Stimulated activated CD4-positive, alpha-beta T cell treated with anti-CD3 and anti-CD28 coated beads, TNF-alpha, amount 100 ng/mL, for 24 hours (primary cell): ENCODE measurements around the gene PACC1.
"Not testable (repeated sequence)": the region's sequence is repeated elsewhere in the genome, so short reads cannot be mapped to it uniquely, and the experiment has no call there.

Experiments
- DNase-seq, 3 experiments: peaks; one replicate each; pipeline ENCODE4 v3.0.0-alpha.2; 2020; ENCODE audit warnings: low read depth in 3 of 3

The PACC1 gene

GRCh38 chr1:212326541-212326940 is 88.1 kb downstream of the PACC1 start:
- no peak for DNase-seq

- no peak for DNase-seq
Observed at GRCh38 chr1:212323066-212323465, 91.6 kb downstream of the PACC1 start.

- DNase-seq, result not testable (repeated sequence)
Observed at GRCh38 chr1:212321031-212321430, 93.7 kb downstream of the PACC1 start.

- no peak for DNase-seq
Observed at GRCh38 chr1:212317916-212318315, 96.8 kb downstream of the PACC1 start.

- no peak for DNase-seq
Observed at GRCh38 chr1:212315907-212316306, 98.8 kb downstream of the PACC1 start.

GRCh38 chr1:212315184-212315583 is 99.5 kb downstream of the PACC1 start:
- DNase-seq, result no peak
